Measurements from ENCODE around the gene GJB5.
"Not testable (repeated sequence)": the region's sequence is repeated elsewhere in the genome, so short reads cannot be mapped to it uniquely, and the experiment has no call there.

GJB5 gene

DNA sequence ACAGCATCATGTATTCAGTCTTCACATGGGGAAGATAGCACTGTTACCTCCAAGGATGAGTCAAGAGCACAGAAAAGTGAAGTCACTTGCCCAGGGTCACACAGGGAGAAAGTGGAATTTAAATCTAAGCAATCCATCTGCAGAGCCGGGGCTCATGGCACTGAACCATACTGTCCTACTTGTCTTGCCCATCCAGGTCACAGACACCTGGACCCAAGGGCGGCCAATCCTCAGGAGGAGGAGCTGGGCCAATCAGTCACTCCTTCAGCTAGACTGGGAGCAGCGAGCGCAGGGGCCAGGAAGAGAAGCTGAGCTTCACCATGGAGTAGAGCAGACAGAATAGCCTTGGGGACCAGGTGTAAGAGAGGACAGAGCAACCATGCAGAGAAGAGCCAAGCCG lies 9.2 kb upstream of the GJB5 start:
- no peak for DNase-seq (ENCODE audit: low read depth, low spot score)

DNA sequence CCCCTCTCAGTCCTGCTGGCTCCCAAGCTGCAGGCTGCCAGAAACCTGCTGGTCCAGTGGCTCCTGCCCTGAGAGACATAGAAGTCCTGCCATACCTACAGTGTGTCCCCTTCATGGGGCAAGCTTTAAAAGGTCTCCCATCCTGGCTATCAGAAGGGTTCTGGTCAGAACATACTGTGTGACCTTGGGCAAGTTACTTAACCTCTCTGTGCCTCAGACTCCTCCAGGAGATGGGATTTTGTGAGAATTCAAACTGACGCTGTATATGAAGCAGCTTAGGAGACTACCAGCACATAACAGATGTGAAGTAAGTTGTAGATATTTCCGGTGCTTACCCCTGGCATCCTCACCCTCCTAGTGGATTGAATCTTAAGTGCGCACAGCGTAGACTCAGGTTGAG lies 8.7 kb upstream of the GJB5 start:
- DNase-seq (ENCODE audit: low read depth, low spot score) = no peak

DNA sequence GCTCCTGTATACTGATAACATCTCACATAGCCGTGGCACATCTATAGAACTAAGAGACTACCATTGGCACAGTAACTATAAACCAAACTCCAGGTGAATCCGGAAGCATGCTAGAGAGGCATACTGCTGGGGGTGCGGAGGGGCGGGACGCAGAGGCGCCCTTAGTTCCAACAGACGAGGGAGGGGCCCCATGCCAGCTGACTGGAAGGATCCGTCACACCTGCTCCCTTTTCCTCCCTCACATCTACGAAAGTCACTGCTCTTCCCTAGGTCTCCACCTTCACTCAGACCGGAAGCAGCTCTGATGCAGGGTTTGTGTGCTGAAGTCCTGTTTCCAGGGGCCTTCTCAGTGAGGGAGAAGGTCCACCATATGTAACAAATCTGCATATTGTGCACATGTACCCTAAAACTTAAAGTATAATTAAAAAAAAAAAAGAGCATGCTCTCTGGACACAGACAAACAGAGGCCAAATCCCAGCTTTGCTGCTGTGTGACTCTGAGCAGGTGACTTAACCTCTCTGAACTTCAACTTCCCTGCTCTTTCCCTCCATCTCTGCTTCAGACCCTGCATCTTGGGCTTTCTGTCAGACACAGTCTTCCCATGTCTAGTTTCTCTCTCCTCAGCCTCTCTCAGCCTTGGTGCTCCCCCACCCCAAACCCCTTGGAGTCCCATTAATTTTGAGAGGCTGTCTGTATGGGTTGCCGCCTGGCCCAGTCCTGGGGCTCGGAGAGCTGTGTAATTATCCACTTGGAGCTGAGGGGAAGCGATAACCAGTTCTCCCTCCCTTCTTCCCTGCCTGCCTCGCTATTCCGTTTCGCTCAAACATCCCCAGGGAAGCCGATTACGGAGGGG lies 7.8 kb upstream of the GJB5 start:
- DNase-seq (ENCODE audit: low read depth, low spot score) = no peak

DNA sequence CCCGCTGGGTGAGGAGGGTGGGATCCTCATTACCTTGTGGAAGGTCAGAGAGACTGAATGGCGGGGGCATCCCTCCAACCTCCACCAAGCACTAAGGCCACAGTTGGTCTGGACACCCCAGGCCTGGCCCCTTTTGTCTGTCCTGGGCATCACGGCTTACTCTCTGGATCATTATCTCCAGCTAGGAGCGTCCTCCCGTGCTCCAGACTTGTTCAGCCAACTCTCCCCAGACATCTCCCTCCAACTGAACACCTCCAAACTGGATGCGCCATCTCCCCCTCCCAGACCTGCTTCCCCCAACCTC lies 7.3 kb upstream of the GJB5 start:
- DNase-seq (ENCODE audit: low read depth, low spot score) = no peak

DNA sequence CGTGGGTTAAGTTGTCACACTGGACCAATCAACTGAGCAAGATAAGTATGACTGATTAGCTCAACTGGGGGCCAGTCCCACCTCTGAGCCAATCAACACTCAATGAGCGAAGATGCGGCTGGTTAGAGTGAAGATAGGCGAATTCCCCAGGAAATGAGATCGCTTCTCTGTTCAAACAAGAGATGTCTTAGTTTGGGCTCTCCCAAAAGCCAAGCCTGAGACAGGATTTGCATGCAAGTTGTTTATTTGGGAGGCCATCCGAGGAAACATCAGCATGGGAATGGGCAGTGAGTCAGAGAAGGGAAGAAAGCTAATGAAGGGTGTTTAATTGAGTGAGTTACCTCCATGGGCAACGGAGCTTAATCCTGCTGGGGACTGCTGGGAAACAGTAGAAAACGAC lies 4.9 kb upstream of the GJB5 start:
- no peak for DNase-seq (ENCODE audit: low read depth, low spot score)

- no peak for DNase-seq (ENCODE audit: low read depth, low spot score)
Observed at GRCh38 chr1:34750610-34751009, 4.2 kb upstream of the GJB5 start.

- no peak for DNase-seq (ENCODE audit: low read depth, low spot score)
Observed at GRCh38 chr1:34753163-34753562, 1.7 kb upstream of the GJB5 start.

DNA sequence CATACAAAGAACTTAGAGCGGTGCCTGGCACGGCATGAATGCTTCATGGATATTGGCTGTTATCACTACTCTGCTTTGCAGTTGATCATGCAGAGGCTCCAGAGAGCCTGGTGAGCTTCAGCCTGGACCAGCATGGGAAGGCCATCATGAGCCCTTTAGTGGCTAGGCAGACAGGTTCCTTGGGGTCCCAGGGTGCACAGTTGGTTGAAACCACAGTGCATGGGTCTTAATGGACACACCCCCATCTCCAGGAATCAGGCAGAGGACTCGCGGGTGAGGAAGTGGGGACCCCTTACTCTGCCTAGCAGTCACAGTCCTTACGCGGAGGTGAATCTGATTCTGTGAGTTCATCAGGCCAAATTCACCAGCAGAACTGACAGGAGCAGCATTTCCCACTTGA lies 1.1 kb downstream of the GJB5 start:
- no peak for DNase-seq (ENCODE audit: low read depth, low spot score)

- DNase-seq (ENCODE audit: low read depth, low spot score) = no peak
Observed at GRCh38 chr1:34757386-34757785, 2.5 kb downstream of the GJB5 start.

DNA sequence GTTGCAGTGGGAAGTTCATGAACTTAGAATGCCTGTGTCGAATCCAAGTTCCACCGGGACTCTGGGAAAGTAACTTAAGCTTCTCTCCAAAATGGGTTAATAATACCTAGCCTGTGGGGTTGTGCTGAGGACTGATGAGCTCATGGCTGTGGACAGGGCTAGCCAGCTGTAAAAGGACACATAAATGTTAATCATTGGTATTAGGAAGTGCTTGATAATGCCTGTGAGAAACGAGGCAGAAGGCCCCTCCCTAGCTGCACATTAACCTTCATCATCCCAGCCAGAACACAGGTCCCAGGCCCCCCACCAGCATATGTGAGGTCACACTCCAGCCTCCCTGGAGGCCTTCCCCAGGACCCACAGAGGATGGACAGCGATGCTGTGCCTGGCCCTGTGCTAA lies 3.9 kb downstream of the GJB5 start:
- no peak for DNase-seq (ENCODE audit: low read depth, low spot score)

GRCh38 chr1:34759503-34760357 lies 4.9 kb downstream of the GJB5 start, which contains the start of gene GJB4:
Gene GJB4, plus strand, starts transcription at chr1:34759740. Its CDS starts 1,515 bp downstream, at chr1:34761255.
- DNase-seq (ENCODE audit: low read depth, low spot score) = no peak

- DNase-seq (ENCODE audit: low read depth, low spot score) = no peak
Observed at GRCh38 chr1:34761176-34761761, 6.4 kb downstream of the GJB5 start.

DNA sequence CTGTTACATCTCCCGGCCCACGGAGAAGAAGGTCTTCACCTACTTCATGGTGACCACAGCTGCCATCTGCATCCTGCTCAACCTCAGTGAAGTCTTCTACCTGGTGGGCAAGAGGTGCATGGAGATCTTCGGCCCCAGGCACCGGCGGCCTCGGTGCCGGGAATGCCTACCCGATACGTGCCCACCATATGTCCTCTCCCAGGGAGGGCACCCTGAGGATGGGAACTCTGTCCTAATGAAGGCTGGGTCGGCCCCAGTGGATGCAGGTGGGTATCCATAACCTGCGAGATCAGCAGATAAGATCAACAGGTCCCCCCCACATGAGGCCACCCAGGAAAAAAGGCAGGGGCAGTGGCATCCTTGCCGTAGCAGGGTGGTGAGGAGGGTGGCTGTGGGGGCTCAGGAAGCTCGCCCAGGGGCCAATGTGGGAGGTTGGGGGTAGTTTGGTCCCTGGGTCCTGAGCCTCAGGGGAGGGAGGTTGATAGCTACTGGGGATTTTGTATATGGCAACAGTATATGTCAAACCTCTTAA lies 7.0 kb downstream of the GJB5 start:
- no peak for DNase-seq (ENCODE audit: low read depth, low spot score)

- DNase-seq (ENCODE audit: low read depth, low spot score) = no peak
Observed at GRCh38 chr1:34762474-34763141, 7.8 kb downstream of the GJB5 start.

DNA sequence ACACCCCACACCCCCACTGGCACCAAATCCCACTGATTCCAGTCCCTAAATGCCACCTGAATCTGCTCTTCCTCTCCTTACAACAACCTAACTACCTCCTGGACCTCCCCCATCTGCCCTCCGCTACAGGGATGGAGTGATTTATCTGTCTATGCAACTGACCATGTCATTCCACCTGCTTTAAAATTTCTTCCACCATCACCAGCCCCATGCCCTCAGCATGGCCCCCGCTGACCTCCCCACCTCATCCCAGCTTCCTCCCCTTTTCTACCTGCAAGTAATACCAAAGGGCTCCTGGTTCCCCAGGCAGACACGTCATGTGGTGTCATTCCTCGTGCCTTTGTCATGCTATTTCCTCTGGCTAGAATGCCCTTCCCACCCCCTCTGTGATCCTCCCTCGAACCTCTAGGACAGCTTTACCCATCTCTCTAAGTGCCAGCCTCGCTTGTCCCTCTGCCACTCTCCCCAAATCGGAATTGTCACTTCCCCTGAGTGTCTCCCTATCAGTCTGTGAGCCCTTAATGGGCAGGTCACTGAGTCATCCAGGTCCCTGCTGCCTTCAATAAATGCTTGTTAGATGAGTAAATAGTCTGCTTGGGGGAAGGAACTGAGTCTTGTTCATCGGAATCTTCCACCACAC lies 8.4 kb downstream of the GJB5 start:
- no peak for DNase-seq (ENCODE audit: low read depth, low spot score)

- DNase-seq (ENCODE audit: low read depth, low spot score) = no peak
Observed at GRCh38 chr1:34768856-34769255, 14.0 kb downstream of the GJB5 start.

GRCh38 chr1:34770891-34771504 lies 16.2 kb downstream of the GJB5 start:
- DNase-seq (ENCODE audit: low read depth, low spot score) = no peak

GRCh38 chr1:34771573-34772371 lies 16.9 kb downstream of the GJB5 start:
- DNase-seq (ENCODE audit: low read depth, low spot score) = no peak

- not testable (repeated sequence) for DNase-seq (ENCODE audit: low read depth, low spot score)
Observed at GRCh38 chr1:34773114-34773513, 18.3 kb downstream of the GJB5 start.

- no peak for DNase-seq (ENCODE audit: low read depth, low spot score)
Observed at GRCh38 chr1:34774957-34775356, 20.1 kb downstream of the GJB5 start.
